ENCODE measurements around the gene PACSIN2.

DNA sequence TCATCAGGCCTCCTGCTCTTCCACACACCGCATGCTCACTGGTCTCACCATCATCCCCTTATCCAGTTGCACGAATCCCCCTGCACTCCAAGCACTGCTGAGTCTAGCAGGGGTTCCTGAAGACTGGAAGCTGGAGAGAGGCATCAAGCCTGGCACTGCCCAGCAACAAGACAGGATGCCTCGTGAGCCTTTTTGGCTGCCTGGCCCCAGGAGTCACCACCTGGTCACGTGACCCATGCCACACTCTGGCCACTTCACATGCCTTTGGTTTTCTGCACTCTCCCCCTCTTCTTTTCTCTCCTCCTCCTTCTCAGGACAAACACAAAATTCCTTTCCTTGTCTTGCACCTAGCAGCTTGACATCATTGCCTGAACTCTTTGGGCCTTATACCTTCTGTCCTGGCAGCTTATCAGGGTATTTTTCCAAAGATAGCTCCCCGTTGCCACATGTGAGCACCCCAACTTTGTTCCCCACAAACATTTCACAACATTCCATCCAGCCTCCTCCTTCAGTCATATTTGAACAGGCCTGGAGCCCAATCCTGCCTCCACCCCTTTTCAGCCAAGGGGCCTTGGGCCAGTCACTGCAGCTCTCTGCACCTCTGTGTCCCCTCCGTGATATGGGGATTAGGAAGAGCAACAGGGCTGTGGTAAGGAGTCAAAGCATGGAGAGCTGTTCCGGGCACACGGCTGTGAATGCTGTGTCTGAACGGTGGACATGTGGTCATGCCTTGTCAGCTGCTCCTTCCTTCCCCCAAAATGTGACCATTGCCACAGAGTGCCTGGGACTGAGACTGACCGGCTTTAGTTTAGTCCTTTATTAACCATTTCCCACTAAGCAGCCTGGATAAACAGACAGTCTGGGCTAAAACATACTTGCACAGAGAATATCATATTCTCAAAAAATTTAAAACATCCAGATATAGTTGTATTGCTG is 2.8 kb upstream of the PACSIN2 start:
- no peak for TF ChIP-seq KDM1A (IDR thresholded peaks at IDR 0.05; ENCODE audit: borderline replicate concordance)
- TF ChIP-seq POLR2A (IDR thresholded peaks at IDR 0.05; ENCODE audit: low read depth, low read length), result no peak
- TF ChIP-seq, protein P1, sequence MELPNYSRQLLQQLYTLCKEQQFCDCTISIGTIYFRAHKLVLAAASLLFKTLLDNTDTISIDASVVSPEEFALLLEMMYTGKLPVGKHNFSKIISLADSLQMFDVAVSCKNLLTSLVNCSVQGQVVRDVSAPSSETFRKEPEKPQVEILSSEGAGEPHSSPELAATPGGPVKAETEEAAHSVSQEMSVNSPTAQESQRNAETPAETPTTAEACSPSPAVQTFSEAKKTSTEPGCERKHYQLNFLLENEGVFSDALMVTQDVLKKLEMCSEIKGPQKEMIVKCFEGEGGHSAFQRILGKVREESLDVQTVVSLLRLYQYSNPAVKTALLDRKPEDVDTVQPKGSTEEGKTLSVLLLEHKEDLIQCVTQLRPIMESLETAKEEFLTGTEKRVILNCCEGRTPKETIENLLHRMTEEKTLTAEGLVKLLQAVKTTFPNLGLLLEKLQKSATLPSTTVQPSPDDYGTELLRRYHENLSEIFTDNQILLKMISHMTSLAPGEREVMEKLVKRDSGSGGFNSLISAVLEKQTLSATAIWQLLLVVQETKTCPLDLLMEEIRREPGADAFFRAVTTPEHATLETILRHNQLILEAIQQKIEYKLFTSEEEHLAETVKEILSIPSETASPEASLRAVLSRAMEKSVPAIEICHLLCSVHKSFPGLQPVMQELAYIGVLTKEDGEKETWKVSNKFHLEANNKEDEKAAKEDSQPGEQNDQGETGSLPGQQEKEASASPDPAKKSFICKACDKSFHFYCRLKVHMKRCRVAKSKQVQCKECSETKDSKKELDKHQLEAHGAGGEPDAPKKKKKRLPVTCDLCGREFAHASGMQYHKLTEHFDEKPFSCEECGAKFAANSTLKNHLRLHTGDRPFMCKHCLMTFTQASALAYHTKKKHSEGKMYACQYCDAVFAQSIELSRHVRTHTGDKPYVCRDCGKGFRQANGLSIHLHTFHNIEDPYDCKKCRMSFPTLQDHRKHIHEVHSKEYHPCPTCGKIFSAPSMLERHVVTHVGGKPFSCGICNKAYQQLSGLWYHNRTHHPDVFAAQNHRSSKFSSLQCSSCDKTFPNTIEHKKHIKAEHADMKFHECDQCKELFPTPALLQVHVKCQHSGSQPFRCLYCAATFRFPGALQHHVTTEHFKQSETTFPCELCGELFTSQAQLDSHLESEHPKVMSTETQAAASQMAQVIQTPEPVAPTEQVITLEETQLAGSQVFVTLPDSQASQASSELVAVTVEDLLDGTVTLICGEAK (IDR thresholded peaks at IDR 0.05; ENCODE audit: borderline replicate concordance), result no peak
- TF ChIP-seq, protein P2, sequence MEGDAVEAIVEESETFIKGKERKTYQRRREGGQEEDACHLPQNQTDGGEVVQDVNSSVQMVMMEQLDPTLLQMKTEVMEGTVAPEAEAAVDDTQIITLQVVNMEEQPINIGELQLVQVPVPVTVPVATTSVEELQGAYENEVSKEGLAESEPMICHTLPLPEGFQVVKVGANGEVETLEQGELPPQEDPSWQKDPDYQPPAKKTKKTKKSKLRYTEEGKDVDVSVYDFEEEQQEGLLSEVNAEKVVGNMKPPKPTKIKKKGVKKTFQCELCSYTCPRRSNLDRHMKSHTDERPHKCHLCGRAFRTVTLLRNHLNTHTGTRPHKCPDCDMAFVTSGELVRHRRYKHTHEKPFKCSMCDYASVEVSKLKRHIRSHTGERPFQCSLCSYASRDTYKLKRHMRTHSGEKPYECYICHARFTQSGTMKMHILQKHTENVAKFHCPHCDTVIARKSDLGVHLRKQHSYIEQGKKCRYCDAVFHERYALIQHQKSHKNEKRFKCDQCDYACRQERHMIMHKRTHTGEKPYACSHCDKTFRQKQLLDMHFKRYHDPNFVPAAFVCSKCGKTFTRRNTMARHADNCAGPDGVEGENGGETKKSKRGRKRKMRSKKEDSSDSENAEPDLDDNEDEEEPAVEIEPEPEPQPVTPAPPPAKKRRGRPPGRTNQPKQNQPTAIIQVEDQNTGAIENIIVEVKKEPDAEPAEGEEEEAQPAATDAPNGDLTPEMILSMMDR (IDR thresholded peaks at IDR 0.05 in 2 of 3, conservative IDR thresholded peaks at IDR 0.05 in 1 of 3; ENCODE audit: control insufficient read depth in 2 of 3, extremely low read depth in 1 of 3, insufficient read depth in 1 of 3, low read depth in 3 of 3, low read length in 3 of 3), result no peak
- no peak for TF ChIP-seq NR2C1 (IDR thresholded peaks at IDR 0.05)
- no peak for TF ChIP-seq GABPA (IDR thresholded peaks at IDR 0.05; ENCODE audit: low read depth)
- TF ChIP-seq SRF (IDR thresholded peaks at IDR 0.05; ENCODE audit: low read depth in 2 of 2, low read length in 2 of 2), result no peak
- no peak for TF ChIP-seq TCF7 (IDR thresholded peaks at IDR 0.05; ENCODE audit: borderline replicate concordance)
- TF ChIP-seq TAF1 (IDR thresholded peaks at IDR 0.05; ENCODE audit: borderline replicate concordance, low read depth, low read length), result no peak
- TF ChIP-seq, protein P3, sequence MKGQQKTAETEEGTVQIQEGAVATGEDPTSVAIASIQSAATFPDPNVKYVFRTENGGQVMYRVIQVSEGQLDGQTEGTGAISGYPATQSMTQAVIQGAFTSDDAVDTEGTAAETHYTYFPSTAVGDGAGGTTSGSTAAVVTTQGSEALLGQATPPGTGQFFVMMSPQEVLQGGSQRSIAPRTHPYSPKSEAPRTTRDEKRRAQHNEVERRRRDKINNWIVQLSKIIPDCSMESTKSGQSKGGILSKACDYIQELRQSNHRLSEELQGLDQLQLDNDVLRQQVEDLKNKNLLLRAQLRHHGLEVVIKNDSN (IDR thresholded peaks at IDR 0.05; ENCODE audit: borderline replicate concordance, extremely low read length, insufficient read depth, low read depth, low read length), result peak; percentile 63

Measured in GM12878 (cell line).